SK-N-SH treated with all-trans-retinoic acid at 6 μM for 48 hours (cell line): ENCODE measurements around the gene AGAP2.
A peak's percentile ranks its signal among the peaks of the same experiment; 100 is the strongest.

Experiments used
- ATAC-seq: fragments of 200-7000 bp; cut with Tn5 transposase; 3 replicates; pipeline ENCODE4 v1.9.1; 2020; ENCODE audit warnings: mild to moderate bottlenecking, moderate library complexity
- ARNTL ChIP-seq: fragments of 450-650 bp; formaldehyde crosslinking; IDR thresholded peaks from 2 replicates; pipeline ENCODE4 v1.5.0; 2020; ENCODE audit warnings: low read depth, mild to moderate bottlenecking, moderate library complexity, borderline replicate concordance
- BACH2 ChIP-seq: fragments of 250-450 bp; sonication (Bioruptor Pico); IDR thresholded peaks from 2 replicates; pipeline ENCODE4 v1.9.0; 2021; ENCODE audit warnings: mild to moderate bottlenecking, borderline replicate concordance
- GLIS3 ChIP-seq: fragments of 250-450 bp; sonication (Bioruptor Pico); IDR thresholded peaks from 2 replicates; pipeline ENCODE4 v1.5.0; 2020; ENCODE audit warnings: mild to moderate bottlenecking, moderate library complexity
- ISL1 ChIP-seq: fragments of 250-450 bp; sonication (Bioruptor Pico); IDR thresholded peaks from 2 replicates; pipeline ENCODE4 v2.1.2; 2022; ENCODE audit warnings: mild to moderate bottlenecking, moderate library complexity
- OSR1 ChIP-seq: fragments of 250-450 bp; sonication (Bioruptor Pico); IDR thresholded peaks from 2 replicates; pipeline ENCODE4 v1.8.0; 2022; ENCODE audit warnings: moderate library complexity, mild to moderate bottlenecking, inconsistent platforms
- PATZ1 ChIP-seq: fragments of 250-450 bp; sonication (Bioruptor Pico); IDR thresholded peaks from 2 replicates; pipeline ENCODE4 v1.8.0; 2020; ENCODE audit warnings: mild to moderate bottlenecking, moderate library complexity, borderline replicate concordance
- POU6F1 ChIP-seq: fragments of 250-450 bp; sonication (Bioruptor Pico); IDR thresholded peaks from 2 replicates; pipeline ENCODE4 v1.8.0; 2021; ENCODE audit warnings: low read depth, mild to moderate bottlenecking, moderate library complexity, borderline replicate concordance
- PPARA ChIP-seq: fragments of 250-450 bp; sonication (Bioruptor Pico); IDR thresholded peaks from 2 replicates; pipeline ENCODE4 v1.5.0; 2020; ENCODE audit warnings: mild to moderate bottlenecking, borderline replicate concordance
- RARB ChIP-seq: fragments of 250-450 bp; sonication (Bioruptor Pico); IDR thresholded peaks from 2 replicates; pipeline ENCODE4 v1.8.0; 2021; ENCODE audit warnings: mild to moderate bottlenecking, moderate library complexity
- SNAI2 ChIP-seq: fragments of 250-450 bp; sonication (Bioruptor Pico); IDR thresholded peaks from 2 replicates; pipeline ENCODE4 v1.5.0; 2020; ENCODE audit warnings: mild to moderate bottlenecking, moderate library complexity
- TCF4 ChIP-seq: fragments of 250-450 bp; sonication (Bioruptor Pico); IDR thresholded peaks from 2 replicates; pipeline ENCODE4 v1.8.0; 2021; ENCODE audit warnings: mild to moderate bottlenecking, moderate library complexity, borderline replicate concordance
- TOX ChIP-seq: fragments of 250-450 bp; sonication (Bioruptor Pico); IDR thresholded peaks from 2 replicates; pipeline ENCODE4 v1.8.0; 2021; ENCODE audit warnings: mild to moderate bottlenecking, moderate library complexity, borderline replicate concordance
- TSHZ2 ChIP-seq: fragments of 250-450 bp; sonication (Bioruptor Pico); IDR thresholded peaks from 2 replicates; pipeline ENCODE4 v1.5.0; 2020; ENCODE audit warnings: mild to moderate bottlenecking, moderate library complexity
- ZFP3 ChIP-seq: fragments of 250-450 bp; sonication (Bioruptor Pico); IDR thresholded peaks from 2 replicates; pipeline ENCODE4 v1.5.0; 2020; ENCODE audit warnings: mild to moderate bottlenecking, moderate library complexity
- ZFP30 ChIP-seq: fragments of 450-650 bp; formaldehyde crosslinking; IDR thresholded peaks from 2 replicates; pipeline ENCODE4 v1.5.0; 2022; ENCODE audit warnings: mild to moderate bottlenecking, moderate library complexity
- ZNF565 ChIP-seq: fragments of 450-650 bp; formaldehyde crosslinking; conservative IDR thresholded peaks from 2 replicates; pipeline ENCODE4 v1.5.0; 2020; ENCODE audit warnings: low read depth, mild to moderate bottlenecking, moderate library complexity
- ZNF70 ChIP-seq: fragments of 450-650 bp; formaldehyde crosslinking; IDR thresholded peaks from 2 replicates; pipeline ENCODE4 v1.5.0; 2020; ENCODE audit warnings: mild to moderate bottlenecking, moderate library complexity
- ZNF8 ChIP-seq: fragments of 450-650 bp; formaldehyde crosslinking; IDR thresholded peaks from 2 replicates; pipeline ENCODE4 v1.5.0; 2020; ENCODE audit warnings: mild to moderate bottlenecking, moderate library complexity
- TF ChIP-seq, protein P1 (sequence below): fragments of 250-450 bp; sonication (Bioruptor Pico); IDR thresholded peaks from 2 replicates; pipeline ENCODE4 v1.5.1; 2021; ENCODE audit warnings: mild to moderate bottlenecking, moderate library complexity
- TF ChIP-seq, protein P2 (sequence below): fragments of 250-450 bp; sonication (Bioruptor Pico); IDR thresholded peaks from 2 replicates; pipeline ENCODE4 v1.5.1; 2020; ENCODE audit warnings: low read depth, mild to moderate bottlenecking, moderate library complexity

The AGAP2 gene

GRCh38 chr12:57737467-57738460 lies 778 bp downstream of the AGAP2 start:
- peak; percentile 43 for ATAC-seq
- TF ChIP-seq RARB (CRISPR knock-in tag) (no peak), ZNF565 (no peak), ZFP30 (CRISPR knock-in tag) (no peak), ZFP3 (CRISPR knock-in tag) (no peak), PPARA (CRISPR knock-in tag) (no peak), ZNF70 (no peak), SNAI2 (CRISPR knock-in tag) (no peak), TCF4 (CRISPR knock-in tag) (no peak), GLIS3 (CRISPR knock-in tag) (no peak), ISL1 (CRISPR knock-in tag) (no peak), POU6F1 (CRISPR knock-in tag) (no peak), PATZ1 (no peak), TSHZ2 (CRISPR knock-in tag) (no peak), ZNF8 (CRISPR knock-in tag) (no peak), ARNTL (no peak), BACH2 (no peak)
- TF ChIP-seq, protein P1, sequence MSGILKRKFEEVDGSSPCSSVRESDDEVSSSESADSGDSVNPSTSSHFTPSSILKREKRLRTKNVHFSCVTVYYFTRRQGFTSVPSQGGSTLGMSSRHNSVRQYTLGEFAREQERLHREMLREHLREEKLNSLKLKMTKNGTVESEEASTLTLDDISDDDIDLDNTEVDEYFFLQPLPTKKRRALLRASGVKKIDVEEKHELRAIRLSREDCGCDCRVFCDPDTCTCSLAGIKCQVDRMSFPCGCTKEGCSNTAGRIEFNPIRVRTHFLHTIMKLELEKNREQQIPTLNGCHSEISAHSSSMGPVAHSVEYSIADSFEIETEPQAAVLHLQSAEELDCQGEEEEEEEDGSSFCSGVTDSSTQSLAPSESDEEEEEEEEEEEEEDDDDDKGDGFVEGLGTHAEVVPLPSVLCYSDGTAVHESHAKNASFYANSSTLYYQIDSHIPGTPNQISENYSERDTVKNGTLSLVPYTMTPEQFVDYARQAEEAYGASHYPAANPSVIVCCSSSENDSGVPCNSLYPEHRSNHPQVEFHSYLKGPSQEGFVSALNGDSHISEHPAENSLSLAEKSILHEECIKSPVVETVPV, result no peak
- TF ChIP-seq, protein P2, sequence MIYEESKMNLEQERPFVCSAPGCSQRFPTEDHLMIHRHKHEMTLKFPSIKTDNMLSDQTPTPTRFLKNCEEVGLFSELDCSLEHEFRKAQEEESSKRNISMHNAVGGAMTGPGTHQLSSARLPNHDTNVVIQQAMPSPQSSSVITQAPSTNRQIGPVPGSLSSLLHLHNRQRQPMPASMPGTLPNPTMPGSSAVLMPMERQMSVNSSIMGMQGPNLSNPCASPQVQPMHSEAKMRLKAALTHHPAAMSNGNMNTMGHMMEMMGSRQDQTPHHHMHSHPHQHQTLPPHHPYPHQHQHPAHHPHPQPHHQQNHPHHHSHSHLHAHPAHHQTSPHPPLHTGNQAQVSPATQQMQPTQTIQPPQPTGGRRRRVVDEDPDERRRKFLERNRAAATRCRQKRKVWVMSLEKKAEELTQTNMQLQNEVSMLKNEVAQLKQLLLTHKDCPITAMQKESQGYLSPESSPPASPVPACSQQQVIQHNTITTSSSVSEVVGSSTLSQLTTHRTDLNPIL, result no peak

- no peak for TF ChIP-seq PPARA (CRISPR knock-in tag)
- TF ChIP-seq, protein P2, result no peak
- TF ChIP-seq BACH2, result no peak
- TF ChIP-seq ZNF565, result no peak
- TF ChIP-seq, protein P1, result no peak
- no peak for TF ChIP-seq OSR1 (CRISPR knock-in tag)
- no peak for TF ChIP-seq TOX (CRISPR knock-in tag)
- ATAC-seq, result no peak
Measured at GRCh38 chr12:57736741-57737466, 1.6 kb downstream of the AGAP2 start.
